PFSK-1 (cell line): ENCODE results near the gene NTM.

Source experiments
- POLR2AphosphoS5 ChIP-seq: IDR thresholded peaks from 2 replicates; pipeline ENCODE4 v1.6.1; 2012; ENCODE audit warnings: low read depth, mild to moderate bottlenecking, control low read depth, low read length, moderate library complexity
- REST ChIP-seq, 2 experiments: IDR thresholded peaks; 2 replicates each; pipeline versions ENCODE4 v1.6.1 to v1.8.0; 2011 to 2012; ENCODE audit warnings: low read depth in 2 of 2, low read length in 2 of 2, control low read depth in 1 of 2, inconsistent platforms in 1 of 2, mild to moderate bottlenecking in 1 of 2, moderate library complexity in 1 of 2; ENCODE audit not compliant: insufficient read depth in 1 of 2
- SIN3A ChIP-seq: IDR thresholded peaks from 2 replicates; pipeline ENCODE4 v1.6.1; 2012; ENCODE audit warnings: mild to moderate bottlenecking, low read length, moderate library complexity, borderline replicate concordance; ENCODE audit not compliant: insufficient read depth
- TAF1 ChIP-seq: IDR thresholded peaks from 2 replicates; pipeline ENCODE4 v1.6.1; 2012; ENCODE audit warnings: low read length, control low read depth, borderline replicate concordance; ENCODE audit not compliant: insufficient read depth

- no peak for TF ChIP-seq REST (IDR thresholded peaks at IDR 0.05; ENCODE audit: insufficient read depth in 1 of 2, low read depth in 2 of 2, low read length in 2 of 2)
- TF ChIP-seq POLR2AphosphoS5 = no peak
- TF ChIP-seq TAF1 = no peak
- TF ChIP-seq SIN3A = no peak
Observed at GRCh38 chr11:131638889-131639288, 268.5 kb downstream of the NTM start.
